IPS-NIHi11 (cell line): Measurements from ENCODE around the gene PLCB4.

Source experiments
- DNase-seq: peaks from one replicate; pipeline ENCODE4 v3.0.0; 2012; ENCODE audit warnings: mixed read lengths, low spot score

Gene PLCB4

DNA sequence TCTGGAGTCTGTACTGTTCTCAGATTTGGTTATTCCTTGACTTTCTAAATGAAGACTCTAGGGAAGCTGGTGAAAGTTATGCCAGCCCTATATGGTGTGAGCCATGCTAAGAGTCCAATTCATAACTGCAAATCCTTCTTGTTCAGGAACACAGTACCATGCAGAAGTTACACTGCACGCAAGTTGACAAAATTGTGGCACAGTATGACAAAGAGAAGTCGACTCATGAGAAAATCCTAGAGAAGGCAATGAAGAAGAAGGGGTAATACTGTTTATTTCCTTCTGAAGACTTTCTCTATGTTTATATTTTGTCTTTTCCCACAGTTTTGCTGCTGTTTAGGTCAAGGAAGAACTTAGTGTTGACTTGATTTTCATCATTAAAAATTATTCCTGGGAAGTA lies 384.3 kb downstream of the PLCB4 start:
- DNase-seq, result no peak

DNA sequence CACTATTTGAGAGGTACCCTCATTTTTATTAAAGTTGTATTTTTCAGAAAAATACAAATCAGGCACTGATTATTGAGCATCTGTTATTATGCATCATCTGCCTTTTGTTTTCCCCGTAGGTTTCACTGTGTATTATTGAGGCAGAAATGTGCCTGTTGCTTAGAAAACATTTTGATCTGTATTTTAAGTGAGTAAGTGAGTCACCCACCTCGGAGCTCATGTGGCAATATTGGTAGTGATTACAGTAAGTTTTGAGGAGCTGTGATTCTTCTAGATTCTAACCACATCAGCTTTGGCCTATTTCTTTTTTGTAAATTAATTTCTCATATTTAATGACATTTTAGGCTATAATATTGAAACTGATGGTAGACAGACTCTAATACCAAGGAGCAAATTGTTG lies 385.9 kb downstream of the PLCB4 start:
- DNase-seq, result no peak

DNA sequence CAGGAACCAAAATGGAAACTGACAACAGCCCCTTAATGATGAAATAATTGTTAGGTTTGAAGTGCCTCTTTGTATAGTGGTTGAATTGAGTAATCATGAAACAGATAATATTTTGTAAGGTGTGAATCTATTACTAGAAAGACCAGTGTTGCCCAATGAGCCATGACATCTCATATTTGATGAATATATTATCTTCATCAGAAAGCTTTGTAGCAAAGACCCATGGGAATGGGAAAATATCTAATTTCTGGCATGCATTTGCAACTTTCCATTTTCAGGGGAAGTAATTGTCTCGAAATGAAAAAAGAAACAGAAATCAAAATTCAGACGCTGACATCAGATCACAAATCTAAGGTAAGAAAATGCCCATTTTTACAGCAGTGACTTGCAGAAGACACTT lies 388.2 kb downstream of the PLCB4 start:
- no peak for DNase-seq

DNA sequence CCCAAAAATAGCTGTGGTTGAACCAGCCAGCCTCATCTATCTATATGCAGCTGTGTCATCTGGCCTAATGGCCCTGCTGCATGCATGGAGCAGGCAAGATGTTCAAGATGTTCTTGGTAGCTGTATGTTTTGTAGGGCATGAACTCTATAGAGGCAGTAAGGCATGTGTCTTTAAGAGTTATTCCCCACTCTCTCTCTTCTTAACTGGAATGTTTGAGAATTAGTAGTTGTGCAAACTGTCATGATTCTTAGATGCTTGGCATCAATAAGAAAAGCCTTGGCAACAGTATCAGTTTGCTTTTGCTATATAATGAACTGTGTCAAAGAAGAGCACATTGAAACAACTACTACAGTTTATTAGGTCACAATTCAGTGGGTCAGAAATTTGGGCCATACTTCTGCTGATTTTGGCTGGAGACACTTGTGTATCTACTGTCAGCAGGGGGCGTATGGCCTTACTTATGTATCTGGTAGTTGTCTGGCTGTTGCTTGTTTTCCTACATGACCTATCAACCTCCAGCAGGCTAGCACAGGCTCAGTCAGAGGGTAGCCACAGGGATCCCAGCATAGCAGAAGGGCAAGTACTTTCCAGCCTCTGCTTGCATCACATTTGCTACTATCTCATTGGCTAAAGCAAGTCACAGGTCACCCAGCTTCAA lies 389.4 kb downstream of the PLCB4 start:
- DNase-seq, result peak; percentile 45

DNA sequence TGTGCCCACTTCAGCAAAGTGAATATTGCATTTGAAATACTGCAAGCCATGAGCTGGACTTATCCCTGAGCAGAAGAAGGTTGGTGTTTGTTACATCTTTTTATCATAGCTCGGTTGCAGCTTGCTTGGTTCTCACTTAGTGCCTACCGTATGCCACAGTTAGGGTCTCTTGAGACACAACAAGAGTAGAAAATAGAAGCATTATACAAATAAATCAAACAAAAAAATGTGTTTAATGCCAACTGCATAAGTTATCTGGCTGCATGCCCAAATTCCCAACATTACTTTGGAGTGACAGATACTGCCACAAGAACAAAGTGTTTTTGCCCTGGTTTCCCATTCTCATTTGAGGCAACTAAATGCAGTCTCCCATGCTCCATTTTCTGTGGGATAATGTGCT lies 391.6 kb downstream of the PLCB4 start:
- no peak for DNase-seq

DNA sequence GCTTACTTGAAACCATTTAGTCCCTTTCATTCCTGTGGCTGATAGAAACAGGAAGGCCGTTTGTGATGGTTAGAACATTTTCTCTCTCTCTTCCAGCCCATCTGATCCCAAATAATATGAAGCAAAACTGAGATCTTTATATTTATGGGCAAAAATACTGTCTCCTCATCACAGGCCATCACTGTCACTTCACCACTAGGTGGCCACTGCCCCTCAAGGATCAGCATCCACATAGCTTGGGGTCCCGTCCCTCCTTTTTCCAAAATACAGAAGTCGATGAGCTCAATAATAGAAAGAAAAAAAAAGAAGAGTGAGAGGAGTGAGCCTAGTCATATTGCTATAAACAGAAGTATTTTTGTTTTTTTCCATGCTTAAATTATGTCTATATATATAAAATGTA lies 399.1 kb downstream of the PLCB4 start:
- DNase-seq, result peak; percentile 59

DNA sequence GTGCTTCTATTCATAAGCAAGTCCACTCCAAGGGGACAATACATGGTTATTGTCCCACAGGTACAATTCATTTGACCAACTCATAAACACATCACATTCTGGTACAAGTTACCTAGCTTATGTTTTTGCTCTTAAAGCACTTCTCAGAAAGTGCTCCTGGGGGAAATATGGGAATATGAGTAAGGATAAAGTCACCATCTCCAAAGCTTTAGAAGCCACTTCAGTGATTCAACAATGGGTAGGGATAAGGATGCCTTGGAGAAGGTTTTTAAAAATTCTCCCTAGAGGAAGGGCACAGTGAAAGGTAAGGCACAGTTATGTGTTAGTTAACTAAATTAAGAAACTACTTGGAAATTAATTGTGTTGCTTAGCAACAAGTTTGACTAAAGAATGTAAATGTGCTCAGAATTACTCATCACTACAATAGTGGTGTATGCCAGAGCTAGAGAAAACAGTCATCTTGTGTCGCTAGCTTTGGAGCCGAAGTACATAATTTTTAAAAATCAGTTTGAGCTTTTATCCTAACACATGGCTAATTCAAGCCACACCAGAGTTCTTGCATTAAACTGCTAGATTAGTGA lies 406.0 kb downstream of the PLCB4 start:
- DNase-seq, result no peak

DNA sequence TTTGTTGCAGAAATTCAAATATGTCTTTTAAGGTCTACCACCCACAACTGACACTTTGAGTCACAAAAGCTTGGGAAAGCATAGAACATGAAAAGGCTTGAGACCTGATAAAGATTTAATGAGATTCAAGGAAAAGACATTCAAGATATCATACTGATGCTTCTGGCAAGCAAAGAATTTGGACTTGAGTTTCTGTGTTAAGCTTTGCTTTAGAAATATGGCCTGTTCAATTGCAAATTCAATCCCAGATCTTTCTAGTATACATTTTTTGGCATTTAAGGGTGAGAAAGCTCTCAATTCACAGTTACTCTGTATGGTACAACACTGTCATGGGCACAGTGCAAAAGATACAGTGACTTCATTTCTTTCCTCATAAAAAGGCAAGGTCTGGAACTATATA lies 406.6 kb downstream of the PLCB4 start:
- no peak for DNase-seq

DNA sequence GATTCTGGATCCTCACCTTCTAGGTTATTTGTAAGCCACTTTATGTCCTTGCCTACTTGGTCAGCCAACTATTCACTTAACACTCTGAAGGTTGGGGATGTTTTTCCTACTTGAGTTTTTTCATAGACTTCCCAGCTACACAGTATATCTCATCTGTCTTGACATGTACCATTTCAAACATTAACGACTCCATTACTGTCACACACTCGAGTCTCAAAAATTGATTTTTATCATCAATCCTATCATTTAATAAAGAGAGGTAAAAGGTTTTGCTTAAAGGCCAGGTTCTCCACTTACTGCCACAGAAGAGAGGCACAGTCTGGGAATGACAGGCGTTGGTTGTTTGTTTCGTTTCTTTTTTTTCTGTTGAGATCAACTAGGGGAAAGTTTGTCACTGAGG lies 407.3 kb downstream of the PLCB4 start:
- DNase-seq, result no peak

DNA sequence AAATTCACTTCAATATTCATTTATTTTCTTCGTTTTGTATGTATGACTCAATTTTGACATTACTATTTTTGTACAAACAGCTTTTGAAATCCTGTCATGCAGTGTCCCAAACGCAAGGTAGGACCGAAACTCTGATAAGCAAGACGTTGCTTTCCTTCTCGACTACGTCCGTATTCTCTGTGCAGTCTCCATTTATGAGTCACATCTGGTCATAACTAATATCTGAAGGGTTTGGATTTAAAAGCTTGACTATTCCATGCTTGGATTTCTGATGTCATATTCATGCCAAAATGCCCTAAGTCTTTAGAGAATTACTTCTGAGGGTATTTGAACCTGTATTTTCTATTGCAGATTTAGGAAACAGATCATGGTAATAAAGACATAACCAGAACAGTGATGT lies 407.8 kb downstream of the PLCB4 start:
- DNase-seq, result no peak

DNA sequence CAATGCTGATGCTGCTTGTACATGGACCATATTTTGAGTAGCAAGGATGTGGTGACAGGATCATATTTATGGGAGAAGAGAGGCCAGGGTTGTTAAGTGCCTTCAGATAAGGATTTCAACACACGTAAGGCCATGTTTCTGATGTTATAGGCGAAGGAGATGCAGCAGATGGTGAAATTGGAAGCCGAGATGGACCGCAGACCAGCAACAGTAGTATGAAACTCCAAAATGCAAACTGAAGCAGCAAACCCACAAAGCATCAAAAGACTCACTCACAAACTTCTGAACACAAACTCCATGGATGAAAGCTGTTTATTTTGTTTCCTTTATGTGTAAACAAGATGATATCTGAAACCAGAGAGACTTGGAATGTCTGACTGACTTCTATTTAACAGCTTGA lies 409.9 kb downstream of the PLCB4 start:
- no peak for DNase-seq

DNA sequence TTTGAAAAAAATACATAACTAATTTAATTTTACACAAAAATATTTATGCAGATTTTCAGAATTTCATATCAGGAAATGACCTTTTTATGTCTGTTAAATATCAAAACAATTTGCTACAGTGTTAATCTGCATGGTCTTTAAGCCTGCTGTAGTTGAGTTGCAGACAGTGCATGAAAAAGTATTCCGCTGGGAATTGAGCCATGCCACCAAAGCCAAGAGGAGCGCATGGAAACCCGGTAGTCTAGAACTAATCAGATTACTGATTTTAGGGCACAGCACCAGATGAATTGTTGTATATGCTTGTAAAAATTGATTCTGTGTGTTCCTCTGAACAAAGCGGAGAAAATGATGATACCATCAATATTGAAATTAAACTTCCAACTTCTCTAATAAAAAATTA lies 411.2 kb downstream of the PLCB4 start:
- no peak for DNase-seq

DNA sequence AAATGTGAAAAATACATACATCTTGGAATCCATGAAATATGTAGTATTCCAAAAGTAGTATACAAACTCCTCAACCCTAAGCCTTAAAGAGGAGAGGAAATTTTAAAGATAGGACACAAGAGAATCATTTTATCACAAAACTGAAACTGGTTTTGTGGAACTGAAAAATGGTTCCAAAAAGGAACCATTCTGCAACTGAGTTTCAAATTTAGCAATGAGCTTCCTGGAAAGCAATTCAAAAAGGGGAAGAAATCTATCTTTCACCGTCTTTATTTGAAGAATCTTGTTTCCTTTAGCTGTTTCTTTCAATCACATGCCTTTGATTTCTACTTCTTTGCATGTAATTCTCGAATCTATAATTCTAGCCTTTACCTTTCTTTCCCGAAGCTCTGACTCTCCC lies 413.3 kb downstream of the PLCB4 start:
- no peak for DNase-seq

DNA sequence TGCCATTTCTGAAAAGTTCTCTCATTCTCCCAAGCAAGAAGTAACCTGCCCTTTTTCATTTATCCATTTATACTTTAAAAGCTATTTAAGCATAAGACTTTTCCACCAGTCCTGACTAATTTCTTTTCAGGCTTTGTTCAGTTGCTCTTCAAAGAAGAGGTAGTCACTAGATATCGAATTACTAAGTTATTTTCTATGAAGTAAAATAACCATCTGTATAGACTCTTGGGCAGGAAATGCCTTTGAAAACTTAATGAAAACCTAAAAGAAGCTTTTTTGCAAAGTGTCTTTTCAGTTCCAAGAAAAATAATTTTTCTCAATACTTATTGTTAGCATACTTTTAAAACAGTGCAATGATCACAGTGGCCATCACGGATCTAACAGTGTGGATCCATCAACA lies 414.2 kb downstream of the PLCB4 start:
- DNase-seq, result no peak

DNA sequence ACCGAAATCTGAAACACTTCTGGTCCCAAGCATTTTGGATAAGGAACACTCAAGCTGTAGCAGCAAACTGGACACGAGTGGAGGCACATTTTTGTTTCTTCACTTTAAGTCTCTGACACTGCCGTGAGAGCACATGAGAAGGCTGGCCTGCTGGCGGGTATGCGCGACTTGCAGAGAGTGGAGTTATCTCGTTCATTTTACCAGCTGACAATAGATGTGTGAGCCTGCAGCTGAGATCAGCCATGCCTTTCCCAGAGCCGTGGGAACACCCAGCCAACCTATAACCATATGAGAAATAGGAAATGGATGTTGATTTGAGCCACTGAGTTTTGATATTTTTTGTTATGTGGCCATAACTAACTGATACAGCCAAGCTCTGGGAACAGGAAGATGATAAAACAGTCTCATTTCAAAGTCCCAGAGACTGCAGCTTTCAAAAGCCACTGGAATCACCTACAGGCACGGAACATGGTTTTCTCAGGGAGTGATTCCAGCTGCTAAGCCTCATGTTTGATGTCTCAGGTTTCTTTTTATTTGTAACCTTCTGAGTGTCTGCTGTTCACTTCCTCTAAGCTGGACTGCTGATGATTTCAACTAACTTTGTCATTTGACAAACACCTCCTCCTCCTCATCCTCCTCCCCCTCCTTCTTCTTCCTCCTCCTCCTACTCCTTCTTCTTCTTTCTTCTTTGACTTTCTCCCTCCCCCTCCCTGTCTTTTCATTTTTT lies 416.9 kb downstream of the PLCB4 start:
- DNase-seq, result peak; percentile 50

DNA sequence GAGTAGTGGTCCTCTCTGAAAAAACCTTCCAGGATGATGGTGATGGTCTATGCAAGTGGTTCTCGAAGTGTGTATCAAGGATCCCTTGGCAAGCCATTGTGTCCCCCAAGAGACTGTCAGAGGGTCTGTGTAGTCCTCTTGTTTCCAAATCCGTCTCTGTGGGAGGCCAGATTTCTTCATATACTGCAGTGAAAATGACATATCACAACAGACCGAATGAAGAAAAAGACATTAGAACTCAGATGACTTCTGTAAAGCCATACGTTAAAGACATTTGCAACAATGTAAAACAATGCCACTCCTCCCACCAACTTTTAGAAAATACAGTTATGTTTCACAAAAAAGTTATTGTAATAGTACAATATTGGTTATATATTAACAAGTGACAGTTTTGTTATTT lies 418.3 kb downstream of the PLCB4 start:
- DNase-seq, result no peak

DNA sequence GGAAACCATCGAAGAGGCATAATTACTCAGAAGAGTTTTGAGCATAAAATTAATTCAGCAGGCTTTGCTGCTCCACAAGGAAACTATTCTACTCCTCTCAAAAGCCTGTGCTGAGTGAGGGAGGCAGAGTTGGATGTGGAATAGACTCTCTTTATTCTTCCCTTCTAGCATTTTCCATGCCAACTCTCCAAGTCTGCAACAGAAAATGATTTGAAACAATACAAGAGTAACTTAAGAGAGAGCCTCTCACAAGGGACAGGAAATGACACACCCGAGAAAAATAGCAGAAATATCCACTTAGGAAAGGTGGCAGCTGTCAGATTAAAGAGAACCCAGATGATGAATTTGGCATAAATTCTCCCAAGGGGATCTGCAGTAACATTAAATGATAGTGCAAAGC lies 419.2 kb downstream of the PLCB4 start:
- no peak for DNase-seq

DNA sequence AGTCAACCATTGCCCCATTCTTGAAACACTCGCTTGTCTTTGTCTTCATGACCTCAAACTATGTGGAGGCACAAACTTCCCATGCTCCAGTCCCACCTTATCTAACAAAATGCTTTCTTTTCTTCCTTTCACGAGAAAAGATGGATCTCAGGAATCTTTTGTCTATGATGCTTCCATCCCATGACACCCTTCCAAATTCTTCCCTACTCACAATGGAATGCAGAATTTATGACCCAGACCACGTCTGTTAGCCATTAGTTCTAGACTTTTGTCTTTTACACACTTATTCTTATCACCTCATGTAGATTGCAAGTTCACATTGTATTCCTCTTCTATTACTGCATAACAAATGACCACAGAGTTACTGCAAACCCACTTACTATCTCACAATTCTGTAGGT lies 421.3 kb downstream of the PLCB4 start:
- DNase-seq, result no peak

DNA sequence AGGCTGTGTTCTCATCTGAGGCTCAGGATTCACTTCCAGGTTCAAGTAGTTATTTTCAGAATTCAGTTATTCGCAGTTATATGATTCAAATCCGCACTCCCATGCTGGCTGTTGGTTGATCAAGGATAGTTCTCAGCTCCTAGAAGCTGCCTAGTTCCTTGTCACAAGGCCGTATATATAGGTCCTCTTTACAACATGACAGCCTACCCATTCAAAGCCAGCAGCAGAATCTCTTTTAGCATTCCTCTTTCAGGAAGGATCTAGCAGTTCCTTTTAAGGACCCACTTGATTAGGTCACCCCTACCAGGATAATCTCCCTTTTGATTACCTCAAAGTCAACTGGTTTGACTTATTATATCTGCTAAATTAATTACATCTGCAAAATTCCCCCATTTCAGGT lies 421.7 kb downstream of the PLCB4 start:
- DNase-seq, result no peak

DNA sequence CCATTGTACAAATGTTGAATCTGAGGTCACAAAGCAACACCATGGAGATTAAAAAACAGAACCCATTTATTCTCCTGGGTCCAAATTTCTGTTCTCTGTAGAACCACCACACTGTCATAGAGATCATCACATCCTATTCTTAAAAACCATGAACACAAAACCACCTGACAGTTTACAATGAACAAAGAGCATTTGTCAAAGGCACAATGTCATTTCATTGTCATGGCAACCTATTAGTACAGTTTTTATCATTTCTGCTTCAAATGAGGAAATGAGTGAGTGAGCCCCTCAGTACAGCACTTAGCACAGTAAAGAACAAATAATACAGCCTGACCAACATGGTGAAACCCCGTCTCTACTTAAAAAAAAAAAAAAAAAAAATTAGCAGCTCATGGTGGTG lies 422.4 kb downstream of the PLCB4 start:
- DNase-seq, result no peak

DNA sequence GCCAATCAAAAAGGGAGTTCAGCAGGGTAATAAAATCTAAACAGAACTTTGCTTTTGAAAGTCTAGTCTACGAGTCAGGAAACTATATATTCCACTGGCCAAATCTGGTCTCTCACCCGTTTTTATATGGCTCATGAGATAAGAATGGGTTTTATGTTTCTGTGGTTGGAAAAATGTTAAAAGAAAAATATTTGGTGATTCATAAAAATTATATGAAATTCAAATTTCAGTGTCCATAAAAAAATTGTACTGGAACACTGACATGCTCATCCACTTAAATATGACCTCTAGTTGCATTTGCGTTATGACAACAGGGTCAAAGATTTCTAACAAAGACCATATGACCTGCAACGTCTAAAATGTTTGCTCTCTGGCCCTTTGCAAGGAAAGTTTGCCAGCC lies 423.2 kb downstream of the PLCB4 start:
- no peak for DNase-seq

DNA sequence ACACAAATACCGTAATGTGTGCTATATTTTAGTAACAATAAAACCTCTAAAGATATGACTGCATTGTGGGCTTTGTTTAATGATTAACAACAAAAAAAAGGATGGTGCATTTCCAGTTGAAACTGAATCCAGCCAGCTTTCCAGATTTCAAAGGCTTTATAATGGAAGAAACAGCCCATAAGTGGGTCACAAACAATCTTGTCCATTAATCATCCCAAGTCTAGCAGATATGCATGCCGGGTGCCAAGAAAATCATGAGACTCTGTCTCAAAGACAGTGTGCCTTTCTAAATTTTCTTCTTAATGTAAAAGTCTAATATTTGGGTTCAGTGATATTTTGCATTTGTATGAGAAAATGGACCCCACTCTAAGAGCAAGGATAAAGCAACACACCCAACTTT lies 424.9 kb downstream of the PLCB4 start:
- no peak for DNase-seq

DNA sequence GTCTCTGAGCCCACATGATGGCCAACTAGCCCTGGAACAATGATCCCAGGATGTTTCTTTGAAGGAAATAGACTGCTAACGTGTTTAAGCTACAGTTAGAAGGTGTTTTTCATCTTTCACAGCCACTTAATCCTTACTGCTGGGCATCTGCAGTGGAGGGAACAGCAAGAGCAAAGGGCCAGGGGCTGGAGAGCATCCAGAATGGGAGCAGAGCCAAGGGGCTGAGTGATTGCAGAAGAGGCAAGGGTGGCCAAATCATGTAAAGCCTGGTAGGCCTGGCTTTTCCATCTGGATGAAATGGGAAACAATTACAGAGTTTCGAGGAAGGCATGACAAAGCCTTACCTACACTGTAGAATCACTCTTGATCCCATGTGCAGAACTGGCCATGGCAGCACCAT lies 426.8 kb downstream of the PLCB4 start:
- DNase-seq, result no peak

DNA sequence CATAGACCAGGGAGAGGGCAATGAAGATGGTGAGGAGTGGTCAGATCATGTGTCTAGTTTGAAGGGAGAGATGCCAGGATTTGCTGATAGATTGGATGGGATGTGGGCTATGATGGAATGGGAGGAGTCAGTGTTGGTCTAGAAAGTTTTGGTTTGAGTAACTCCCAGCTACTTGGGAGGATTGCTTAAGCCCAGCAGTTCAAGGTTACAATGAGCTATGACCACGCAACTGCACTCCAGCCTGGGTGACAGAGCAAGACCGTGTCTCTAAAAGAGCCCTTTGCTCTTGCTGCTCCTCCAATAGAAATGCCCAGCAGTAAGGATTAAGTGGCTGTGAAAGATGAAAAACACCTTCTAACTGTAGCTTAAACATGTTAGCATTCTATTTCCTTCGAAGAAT lies 427.3 kb downstream of the PLCB4 start:
- DNase-seq, result no peak
